HepG2 (cell line): ENCODE data around the gene PGAP1. TPM values are rescaled to one million over a fixed set of nuclear protein-coding genes. Genes with fewer than 3 reads are reported as not detected.

ENCODE experiments used
- AKAP8 ChIP-seq: sonication (generic); formaldehyde crosslinking; IDR thresholded peaks from 2 replicates; pipeline ENCODE4 v1.5.1; 2020; ENCODE audit warnings: mild to moderate bottlenecking, missing genetic modification reagents
- ATRX ChIP-seq: sonication (generic); formaldehyde crosslinking; IDR thresholded peaks from 2 replicates; pipeline ENCODE4 v1.4.0; 2020; ENCODE audit warnings: missing genetic modification reagents, borderline replicate concordance
- EHMT2 ChIP-seq: fragments of 200-600 bp; sonication (generic); IDR thresholded peaks from 2 replicates; pipeline ENCODE4 v1.7.0; 2017; ENCODE audit warnings: antibody characterized with exemption, low read depth, low read length, borderline replicate concordance
- FOXJ3 ChIP-seq: sonication (generic); formaldehyde crosslinking; IDR thresholded peaks from 2 replicates; pipeline ENCODE4 v1.4.0; 2020; ENCODE audit warnings: missing genetic modification reagents, mild to moderate bottlenecking, borderline replicate concordance
- HNRNPLL ChIP-seq: fragments of 200-400 bp; formaldehyde crosslinking; IDR thresholded peaks from 2 replicates; pipeline ENCODE4 v1.6.1; 2017; ENCODE audit warnings: mild to moderate bottlenecking, low read depth, low read length; ENCODE audit not compliant: poor library complexity, severe bottlenecking
- KDM5A ChIP-seq: fragments of 200-600 bp; sonication (generic); IDR thresholded peaks from 2 replicates; pipeline ENCODE4 v1.7.0; 2018; ENCODE audit warnings: antibody characterized with exemption, mild to moderate bottlenecking, low read length, borderline replicate concordance
- MAFG ChIP-seq: sonication (generic); formaldehyde crosslinking; IDR thresholded peaks from 2 replicates; pipeline ENCODE4 v1.5.1; 2020; ENCODE audit warnings: mild to moderate bottlenecking, missing genetic modification reagents
- POLR2AphosphoS2 ChIP-seq: IDR thresholded peaks from 2 replicates; pipeline ENCODE4 v1.6.1; 2011; ENCODE audit warnings: low read depth, low read length, improper control_type of control experiment
- SATB2 ChIP-seq: sonication (generic); formaldehyde crosslinking; IDR thresholded peaks from 2 replicates; pipeline ENCODE4 v1.5.0; 2020; ENCODE audit warnings: missing genetic modification reagents
- SSRP1 ChIP-seq: IDR thresholded peaks from 2 replicates; pipeline ENCODE4 v1.6.1; 2016; ENCODE audit warnings: control low read depth
- ZBTB3 ChIP-seq: sonication (generic); formaldehyde crosslinking; IDR thresholded peaks from 2 replicates; pipeline ENCODE4 v1.4.0; 2020; ENCODE audit warnings: low read depth, mild to moderate bottlenecking, moderate library complexity, missing genetic modification reagents, borderline replicate concordance
- ZBTB8A ChIP-seq: sonication (generic); formaldehyde crosslinking; IDR thresholded peaks from 2 replicates; pipeline ENCODE4 v1.4.0; 2020; ENCODE audit warnings: mild to moderate bottlenecking, low read depth, missing genetic modification reagents, borderline replicate concordance
- ZFP41 ChIP-seq: sonication (generic); formaldehyde crosslinking; IDR thresholded peaks from 2 replicates; pipeline ENCODE4 v1.4.0; 2020; ENCODE audit warnings: mild to moderate bottlenecking, missing genetic modification reagents, borderline replicate concordance
- ZNF296 ChIP-seq: sonication (generic); formaldehyde crosslinking; conservative IDR thresholded peaks from 2 replicates; pipeline ENCODE4 v1.5.0; 2020; ENCODE audit warnings: mild to moderate bottlenecking, missing genetic modification reagents
- ZNF382 ChIP-seq: sonication (generic); formaldehyde crosslinking; IDR thresholded peaks from 2 replicates; pipeline ENCODE4 v1.5.0; 2020; ENCODE audit warnings: missing genetic modification reagents, mild to moderate bottlenecking, borderline replicate concordance
- ZNF44 ChIP-seq: sonication (generic); formaldehyde crosslinking; IDR thresholded peaks from 2 replicates; pipeline ENCODE4 v1.5.1; 2020; ENCODE audit warnings: mild to moderate bottlenecking, missing genetic modification reagents
- ZNF567 ChIP-seq: sonication (generic); formaldehyde crosslinking; IDR thresholded peaks from 2 replicates; pipeline ENCODE4 v1.8.1; 2023; ENCODE audit warnings: mild to moderate bottlenecking, missing genetic modification reagents, borderline replicate concordance
- ZNF605 ChIP-seq: sonication (generic); formaldehyde crosslinking; IDR thresholded peaks from 2 replicates; pipeline ENCODE4 v1.8.0; 2022; ENCODE audit warnings: mild to moderate bottlenecking, missing genetic modification reagents
- ZNF660 ChIP-seq: sonication (generic); formaldehyde crosslinking; IDR thresholded peaks from 2 replicates; pipeline ENCODE4 v1.5.1; 2020; ENCODE audit warnings: mild to moderate bottlenecking, low read depth, missing genetic modification reagents, borderline replicate concordance
- ZNF713 ChIP-seq: sonication (generic); formaldehyde crosslinking; IDR thresholded peaks from 2 replicates; pipeline ENCODE4 v1.4.0; 2020; ENCODE audit warnings: mild to moderate bottlenecking, missing genetic modification reagents
- polyA plus RNA-seq, 8 experiments: library from polyadenylated mRNA; depleted of rRNA in 3 of 8; stranded (reverse) in 7 of 8; unstranded in 1 of 8; fragments of >200 nt; fragmentation: Illumina TruSeq in 4 of 8; extraction: Trizol in 4 of 8; gene quantifications; 2 replicates each; pipeline versions ENCODE4 v1.2.1 to v1.2.3, GENCODE V29; 2011 to 2016; ENCODE audit warnings: low read depth in 4 of 8, missing spikeins in 1 of 8, mixed read lengths in 1 of 8; ENCODE audit not compliant: insufficient read depth in 1 of 8
- total RNA-seq, 5 experiments: library from RNA; depleted of rRNA; stranded (reverse); fragments of >200 nt; fragmentation: Illumina TruSeq; extraction: Trizol; gene quantifications; 2 replicates each; pipeline ENCODE4 v1.2.3, GENCODE V29; 2016; ENCODE audit warnings: low read depth in 1 of 5
- TF ChIP-seq, protein P1 (sequence below): sonication (generic); formaldehyde crosslinking; IDR thresholded peaks from 2 replicates; pipeline ENCODE4 v1.5.0; 2020; ENCODE audit warnings: mild to moderate bottlenecking, missing genetic modification reagents, borderline replicate concordance
- TF ChIP-seq, protein P2 (sequence below): fragments of 450-650 bp; IDR thresholded peaks from 2 replicates; pipeline ENCODE4 v1.6.1; 2016
- TF ChIP-seq, protein P3 (sequence below): sonication (generic); formaldehyde crosslinking; IDR thresholded peaks from 2 replicates; pipeline ENCODE4 v1.5.1; 2020; ENCODE audit warnings: missing genetic modification reagents, mild to moderate bottlenecking, borderline replicate concordance

The PGAP1 gene
- total and polyA plus RNA-seq, 2 of the 13 experiments (the other 11 are each of a cell fraction or from before 2014, with no cell fraction given): 4.1 to 6.4 TPM

DNA sequence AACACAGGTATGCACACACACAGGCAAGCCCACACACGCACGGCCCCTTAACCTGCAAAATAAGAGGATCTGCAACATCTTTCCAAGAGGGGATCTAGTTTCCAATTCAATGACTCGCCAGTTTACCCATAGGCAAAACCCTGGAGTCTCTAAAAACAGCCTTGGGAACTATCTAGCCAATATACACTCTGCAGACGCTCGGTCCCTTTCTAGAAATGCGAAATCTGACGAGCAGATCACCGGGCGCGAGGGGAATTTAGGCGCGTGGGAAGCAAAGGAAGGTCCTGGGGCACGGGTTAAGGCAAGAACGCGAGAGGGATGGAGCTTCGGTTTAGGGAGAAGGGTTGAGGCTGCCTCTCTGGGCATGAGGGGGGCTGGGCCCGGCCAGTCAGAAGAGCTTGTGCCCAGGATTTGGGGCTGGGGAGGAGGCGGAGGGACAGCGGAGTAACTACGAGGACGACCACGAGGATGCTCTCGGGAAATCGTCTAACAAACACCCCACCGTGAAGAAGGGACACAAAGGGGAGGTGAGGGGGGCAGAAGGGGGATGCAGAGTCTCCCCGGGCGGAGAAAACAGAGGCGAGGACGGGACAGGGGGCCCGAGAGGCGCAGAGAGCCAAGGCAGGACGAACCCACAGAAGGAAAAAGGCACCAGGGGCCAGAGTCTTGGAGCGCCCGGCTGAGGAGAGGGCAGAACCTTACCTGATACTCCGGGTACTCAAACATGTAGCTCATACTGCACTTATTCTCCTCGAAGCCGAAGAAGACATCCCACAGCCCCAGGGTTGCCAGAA, 542 bp downstream of the PGAP1 start (continued):
- TF ChIP-seq, protein P1, sequence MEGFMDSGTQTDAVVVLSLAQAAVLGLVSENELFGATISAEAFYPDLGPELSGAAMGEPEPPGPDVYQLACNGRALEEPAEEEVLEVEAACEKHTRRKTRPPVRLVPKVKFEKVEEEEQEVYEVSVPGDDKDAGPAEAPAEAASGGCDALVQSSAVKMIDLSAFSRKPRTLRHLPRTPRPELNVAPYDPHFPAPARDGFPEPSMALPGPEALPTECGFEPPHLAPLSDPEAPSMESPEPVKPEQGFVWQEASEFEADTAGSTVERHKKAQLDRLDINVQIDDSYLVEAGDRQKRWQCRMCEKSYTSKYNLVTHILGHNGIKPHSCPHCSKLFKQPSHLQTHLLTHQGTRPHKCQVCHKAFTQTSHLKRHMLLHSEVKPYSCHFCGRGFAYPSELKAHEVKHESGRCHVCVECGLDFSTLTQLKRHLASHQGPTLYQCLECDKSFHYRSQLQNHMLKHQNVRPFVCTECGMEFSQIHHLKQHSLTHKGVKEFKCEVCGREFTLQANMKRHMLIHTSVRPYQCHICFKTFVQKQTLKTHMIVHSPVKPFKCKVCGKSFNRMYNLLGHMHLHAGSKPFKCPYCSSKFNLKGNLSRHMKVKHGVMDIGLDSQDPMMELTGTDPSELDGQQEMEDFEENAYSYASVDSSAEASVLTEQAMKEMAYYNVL (CRISPR knock-in tag): peak; percentile 33; the same call in 1 of the 2 replicates
- TF ChIP-seq ZNF567 (CRISPR knock-in tag) (no peak), ZBTB8A (no peak), ZNF44 (CRISPR knock-in tag) (no peak), ATRX (no peak), MAFG (CRISPR knock-in tag) (no peak), ZNF605 (CRISPR knock-in tag) (peak; percentile 92; the same call in 1 of the 2 replicates), HNRNPLL (no peak), ZNF382 (CRISPR knock-in tag) (no peak), SSRP1 (CRISPR knock-in tag) (no peak), KDM5A (peak; percentile 66; the same call in 1 of the 2 replicates), SATB2 (CRISPR knock-in tag) (no peak), EHMT2 (no peak), ZNF660 (CRISPR knock-in tag) (no peak), AKAP8 (CRISPR knock-in tag) (no peak), ZBTB3 (CRISPR knock-in tag) (no peak), ZNF296 (CRISPR knock-in tag) (no peak), FOXJ3 (CRISPR knock-in tag) (0 out of 2 replicates have a peak, but pooled peaks have one; percentile 42), ZFP41 (CRISPR knock-in tag) (no peak; the same call in 1 of the 2 replicates), ZNF713 (CRISPR knock-in tag) (peak; percentile 48; the same call in 1 of the 2 replicates), POLR2AphosphoS2 (no peak)
- TF ChIP-seq, protein P2, sequence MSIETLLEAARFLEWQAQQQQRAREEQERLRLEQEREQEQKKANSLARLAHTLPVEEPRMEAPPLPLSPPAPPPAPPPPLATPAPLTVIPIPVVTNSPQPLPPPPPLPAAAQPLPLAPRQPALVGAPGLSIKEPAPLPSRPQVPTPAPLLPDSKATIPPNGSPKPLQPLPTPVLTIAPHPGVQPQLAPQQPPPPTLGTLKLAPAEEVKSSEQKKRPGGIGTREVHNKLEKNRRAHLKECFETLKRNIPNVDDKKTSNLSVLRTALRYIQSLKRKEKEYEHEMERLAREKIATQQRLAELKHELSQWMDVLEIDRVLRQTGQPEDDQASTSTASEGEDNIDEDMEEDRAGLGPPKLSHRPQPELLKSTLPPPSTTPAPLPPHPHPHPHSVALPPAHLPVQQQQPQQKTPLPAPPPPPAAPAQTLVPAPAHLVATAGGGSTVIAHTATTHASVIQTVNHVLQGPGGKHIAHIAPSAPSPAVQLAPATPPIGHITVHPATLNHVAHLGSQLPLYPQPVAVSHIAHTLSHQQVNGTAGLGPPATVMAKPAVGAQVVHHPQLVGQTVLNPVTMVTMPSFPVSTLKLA: no peak
- TF ChIP-seq, protein P3, sequence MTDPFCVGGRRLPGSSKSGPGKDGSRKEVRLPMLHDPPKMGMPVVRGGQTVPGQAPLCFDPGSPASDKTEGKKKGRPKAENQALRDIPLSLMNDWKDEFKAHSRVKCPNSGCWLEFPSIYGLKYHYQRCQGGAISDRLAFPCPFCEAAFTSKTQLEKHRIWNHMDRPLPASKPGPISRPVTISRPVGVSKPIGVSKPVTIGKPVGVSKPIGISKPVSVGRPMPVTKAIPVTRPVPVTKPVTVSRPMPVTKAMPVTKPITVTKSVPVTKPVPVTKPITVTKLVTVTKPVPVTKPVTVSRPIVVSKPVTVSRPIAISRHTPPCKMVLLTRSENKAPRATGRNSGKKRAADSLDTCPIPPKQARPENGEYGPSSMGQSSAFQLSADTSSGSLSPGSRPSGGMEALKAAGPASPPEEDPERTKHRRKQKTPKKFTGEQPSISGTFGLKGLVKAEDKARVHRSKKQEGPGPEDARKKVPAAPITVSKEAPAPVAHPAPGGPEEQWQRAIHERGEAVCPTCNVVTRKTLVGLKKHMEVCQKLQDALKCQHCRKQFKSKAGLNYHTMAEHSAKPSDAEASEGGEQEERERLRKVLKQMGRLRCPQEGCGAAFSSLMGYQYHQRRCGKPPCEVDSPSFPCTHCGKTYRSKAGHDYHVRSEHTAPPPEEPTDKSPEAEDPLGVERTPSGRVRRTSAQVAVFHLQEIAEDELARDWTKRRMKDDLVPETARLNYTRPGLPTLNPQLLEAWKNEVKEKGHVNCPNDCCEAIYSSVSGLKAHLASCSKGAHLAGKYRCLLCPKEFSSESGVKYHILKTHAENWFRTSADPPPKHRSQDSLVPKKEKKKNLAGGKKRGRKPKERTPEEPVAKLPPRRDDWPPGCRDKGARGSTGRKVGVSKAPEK (CRISPR knock-in tag): peak; percentile 33; the same call in 1 of the 2 replicates
